Keratinocyte (primary cell): ENCODE results near the gene DNAAF9. TPM values are rescaled to one million over a fixed set of nuclear protein-coding genes. Genes with fewer than 3 reads are reported as not detected.

Experiments
- DNase-seq: peaks from one replicate; pipeline ENCODE4 v3.0.0-alpha.2; 2011; ENCODE audit warnings: low read depth, missing footprints, low spot score
- FAIRE-seq: peaks from 2 replicates; lab custom pipeline; 2011; peaks lifted over from hg19 to GRCh38; lab: Jason Lieb, UNC
- H2AFZ ChIP-seq: 2 replicates; pipeline ENCODE4 v1.6.0; 2012; ENCODE audit warnings: low read length, control low read depth, inconsistent platforms; ENCODE audit not compliant: control insufficient read depth
- H3K27ac ChIP-seq: 2 replicates; pipeline ENCODE4 v1.5.1; 2011; ENCODE audit warnings: low read length; ENCODE audit not compliant: control insufficient read depth, insufficient read depth
- H3K27me3 ChIP-seq: 3 replicates; pipeline ENCODE4 v1.6.0; 2011; ENCODE audit warnings: low read length; ENCODE audit not compliant: control insufficient read depth, insufficient read depth; ENCODE audit errors: extremely low read depth
- H3K36me3 ChIP-seq, 2 experiments: 2 replicates in 1 of 2; 3 replicates in 1 of 2; pipeline ENCODE4 v1.5.1; 2011; ENCODE audit warnings: low read length in 2 of 2, mild to moderate bottlenecking in 1 of 2; ENCODE audit not compliant: control insufficient read depth in 2 of 2, insufficient read depth in 2 of 2; ENCODE audit errors: extremely low read depth in 1 of 2
- H3K4me1 ChIP-seq: 3 replicates; pipeline ENCODE4 v1.5.1; 2011; ENCODE audit warnings: low read length; ENCODE audit not compliant: control insufficient read depth, insufficient read depth; ENCODE audit errors: extremely low read depth
- H3K4me2 ChIP-seq: 3 replicates; pipeline ENCODE4 v1.6.0; 2011; ENCODE audit warnings: low read depth, low read length; ENCODE audit not compliant: control insufficient read depth, insufficient read depth; ENCODE audit errors: extremely low read depth
- H3K4me3 ChIP-seq, 3 experiments: fragments of 200-600 bp in 1 of 3; sonication (generic) in 1 of 3; 2 replicates in 2 of 3; 3 replicates in 1 of 3; pipeline ENCODE4 v1.5.1; 2011 to 2016; ENCODE audit warnings: low read length in 3 of 3, mild to moderate bottlenecking in 3 of 3, control low read depth in 2 of 3, inconsistent platforms in 1 of 3, low read depth in 1 of 3, mixed read lengths in 1 of 3, mixed run types in 1 of 3, moderate library complexity in 1 of 3; ENCODE audit not compliant: control insufficient read depth in 2 of 3, insufficient read depth in 2 of 3; ENCODE audit errors: extremely low read depth in 1 of 3
- H3K79me2 ChIP-seq: 2 replicates; pipeline ENCODE4 v1.6.0; 2012; ENCODE audit warnings: low read length; ENCODE audit not compliant: control insufficient read depth, insufficient read depth
- H3K9ac ChIP-seq: 3 replicates; pipeline ENCODE4 v1.6.0; 2011; ENCODE audit warnings: low read length; ENCODE audit not compliant: control insufficient read depth, insufficient read depth; ENCODE audit errors: extremely low read depth
- H3K9me1 ChIP-seq: 3 replicates; pipeline ENCODE4 v1.6.0; 2011; ENCODE audit warnings: low read length; ENCODE audit not compliant: control insufficient read depth, insufficient read depth; ENCODE audit errors: extremely low read depth
- H3K9me3 ChIP-seq: 2 replicates; pipeline ENCODE4 v1.5.1; 2012; ENCODE audit warnings: low read depth, low read length; ENCODE audit not compliant: control insufficient read depth
- H4K20me1 ChIP-seq: 3 replicates; pipeline ENCODE4 v1.6.0; 2011; ENCODE audit warnings: low read length; ENCODE audit not compliant: control insufficient read depth, insufficient read depth; ENCODE audit errors: extremely low read depth
- CTCF ChIP-seq, 3 experiments: IDR thresholded peaks in 1 of 3; conservative IDR thresholded peaks in 1 of 3; optimal IDR thresholded peaks in 1 of 3; 2 replicates in 2 of 3; 3 replicates in 1 of 3; pipeline versions ENCODE3 to v1.5.1; 2011; ENCODE audit warnings: low read length in 3 of 3, mild to moderate bottlenecking in 3 of 3, moderate library complexity in 2 of 3, control low read depth in 1 of 3, inconsistent platforms in 1 of 3; ENCODE audit not compliant: insufficient read depth in 2 of 3; ENCODE audit errors: extremely low read depth in 1 of 3
- EZH2 ChIP-seq: IDR thresholded peaks from one replicate; pipeline ENCODE4 v1.6.1; 2012; ENCODE audit warnings: inconsistent platforms, mild to moderate bottlenecking, low read length, moderate library complexity
- dilution Hi-C: fragments of 300-500 bp; cut with MboI; formaldehyde crosslinking; loops from one replicate; pipeline ENCODE4 v1.7.0; 2020; ENCODE audit warnings: low sequenced_read_pairs; ENCODE audit not compliant: extremely low pct_ligation_motif_present
- polyA plus RNA-seq, 5 experiments: library from polyadenylated mRNA; depleted of rRNA in 3 of 5; stranded (reverse) in 3 of 5; stranded (forward) in 1 of 5; unstranded in 1 of 5; fragments of >200 nt; gene quantifications; 1 replicate in 1 of 5; 2 replicates in 3 of 5; 3 replicates in 1 of 5; pipeline versions ENCODE4 v1.2.1 to v1.2.3, GENCODE V29; 2011 to 2012; ENCODE audit warnings: missing spikeins in 2 of 5, low read depth in 1 of 5, low replicate concordance in 1 of 5

Gene DNAAF9
- polyA plus RNA-seq, 1 donor (not counting 4 experiments of a cell fraction or from before 2014, with no cell fraction given) = 9.2 TPM

GRCh38 chr20:3412600-3413392, 5.3 kb upstream of the DNAAF9 start:
- Histone ChIP-seq H3K36me3 (no peaks in the 10 kb centered on the region), H4K20me1 (no peaks in the 10 kb centered on the region), H3K27me3 (no peaks in the 10 kb centered on the region), H3K9ac (no peak overlapping the region), H3K9me3 (no peaks in the 10 kb centered on the region), H2AFZ (no peak overlapping the region), H3K79me2 (no peaks in the 10 kb centered on the region), H3K9me1 (no peaks in the 10 kb centered on the region), H3K27ac (no peak overlapping the region), H3K4me1 (peaks cover 5% of the 10 kb centered on the region), H3K4me2 (no peak overlapping the region), H3K4me3 (no peak overlapping the region)
- DNase-seq = no peak
- TF ChIP-seq CTCF (optimal IDR thresholded peaks at IDR 0.05 in 1 of 3, IDR thresholded peaks at IDR 0.05 in 1 of 3, conservative IDR thresholded peaks at IDR 0.05 in 1 of 3; ENCODE audit: extremely low read depth in 1 of 3, insufficient read depth in 2 of 3, low read length in 3 of 3) (no peak), EZH2 (no peak)
- no peak for FAIRE-seq
- dilution Hi-C loops = no loop called here

GRCh38 chr20:3410464-3410863, 3.0 kb upstream of the DNAAF9 start:
- FAIRE-seq = no peak
- H3K27me3 ChIP-seq = no peaks in the 10 kb centered on the region
- no peak for DNase-seq
- no peak overlapping the region for H3K27ac ChIP-seq
- TF ChIP-seq CTCF (optimal IDR thresholded peaks at IDR 0.05 in 1 of 3, IDR thresholded peaks at IDR 0.05 in 1 of 3, conservative IDR thresholded peaks at IDR 0.05 in 1 of 3; ENCODE audit: extremely low read depth in 1 of 3, insufficient read depth in 2 of 3, low read length in 3 of 3) = no peak
- TF ChIP-seq EZH2 = no peak
- no peaks in the 10 kb centered on the region for H3K9me1 ChIP-seq
- no peak overlapping the region for H3K9ac ChIP-seq
- no peaks in the 10 kb centered on the region for H3K36me3 ChIP-seq
- H3K4me1 ChIP-seq = peaks cover 10% of the 10 kb centered on the region
- peaks cover 16% of the 10 kb centered on the region for H3K79me2 ChIP-seq
- no peak overlapping the region for H3K4me3 ChIP-seq
- H4K20me1 ChIP-seq = no peaks in the 10 kb centered on the region
- dilution Hi-C loops = no loop called here
- H3K4me2 ChIP-seq = no peak overlapping the region
- H3K9me3 ChIP-seq = no peaks in the 10 kb centered on the region
- H2AFZ ChIP-seq = no peak overlapping the region
